IMR-90 (cell line): Measurements from ENCODE around the gene NUDCD3. TPM values are rescaled to one million over a fixed set of nuclear protein-coding genes. Genes with fewer than 3 reads are reported as not detected.

Experiments used
- ATAC-seq: fragments of 200-7000 bp; cut with Tn5 transposase; 2 replicates; pipeline ENCODE4 v1.9.1; 2020; ENCODE audit warnings: low read depth, mild to moderate bottlenecking, moderate library complexity
- BruUV-seq: library from RNA; stranded (reverse); fragments of 400-500 nt; replicated peaks from 2 replicates; lab custom pipeline; 2021; lab: Mats Ljungman, UMichigan
- CTCF ChIA-PET: fragments of 300-600 bp; formaldehyde crosslinking; extraction: SDS; loops from one replicate; lab custom pipeline; 2021; ENCODE audit warnings: antibody characterized with exemption; lab: Yijun Ruan, JAX
- POLR2A ChIA-PET: fragments of 300-600 bp; sonication (Branson Sonifier 250); formaldehyde crosslinking; loops from one replicate; lab custom pipeline; 2022; ENCODE audit warnings: antibody characterized with exemption; ENCODE audit not compliant: unreplicated experiment; lab: Charles Lee
- DNase-seq: peaks from one replicate; pipeline ENCODE4 v3.0.0; 2013
- H2AFZ ChIP-seq: replicated peaks from 2 replicates; pipeline ENCODE3; 2013; ENCODE audit warnings: low read length, mild to moderate bottlenecking; ENCODE audit not compliant: poor library complexity
- H2AK5ac ChIP-seq: 2 replicates; pipeline ENCODE4 v1.6.1; 2013; ENCODE audit warnings: low read depth, low read length, inconsistent platforms
- H2AK9ac ChIP-seq: replicated peaks from 2 replicates; pipeline ENCODE3; 2013; ENCODE audit warnings: mild to moderate bottlenecking, low read depth, low read length, moderate library complexity; ENCODE audit not compliant: poor library complexity
- H2BK120ac ChIP-seq: 2 replicates; pipeline ENCODE4 v1.6.1; 2013; ENCODE audit warnings: low read depth, low read length, inconsistent platforms
- H2BK15ac ChIP-seq: 3 replicates; pipeline ENCODE4 v1.6.1; 2013; ENCODE audit warnings: low read depth, low read length, inconsistent platforms
- H2BK20ac ChIP-seq: 2 replicates; pipeline ENCODE4 v1.6.1; 2013; ENCODE audit warnings: low read depth, mild to moderate bottlenecking, inconsistent platforms, low read length, moderate library complexity
- H2BK5ac ChIP-seq: 2 replicates; pipeline ENCODE4 v1.6.1; 2013; ENCODE audit warnings: mild to moderate bottlenecking, low read depth, low read length, inconsistent platforms; ENCODE audit not compliant: poor library complexity, severe bottlenecking
- H3K14ac ChIP-seq: replicated peaks from 2 replicates; pipeline ENCODE4 v1.6.1; 2013; ENCODE audit warnings: low read depth, low read length, inconsistent platforms
- H3K18ac ChIP-seq: 2 replicates; pipeline ENCODE4 v1.6.1; 2013; ENCODE audit warnings: low read depth, low read length, control low read depth
- H3K23ac ChIP-seq: 2 replicates; pipeline ENCODE4 v1.6.1; 2013; ENCODE audit warnings: low read depth, low read length, inconsistent platforms
- H3K27ac ChIP-seq: 2 replicates; pipeline ENCODE4 v1.5.1; 2013; ENCODE audit warnings: mild to moderate bottlenecking, control low read depth, low read length; ENCODE audit not compliant: insufficient read depth
- H3K27me3 ChIP-seq: 2 replicates; pipeline ENCODE4 v1.6.1; 2013; ENCODE audit warnings: low read length; ENCODE audit not compliant: control insufficient read depth, insufficient read depth
- H3K36me3 ChIP-seq: 2 replicates; pipeline ENCODE4 v1.6.1; 2013; ENCODE audit warnings: low read length, mixed read lengths; ENCODE audit not compliant: control insufficient read depth, insufficient read depth
- H3K4ac ChIP-seq: 2 replicates; pipeline ENCODE4 v1.6.1; 2013; ENCODE audit warnings: low read depth, low read length, inconsistent platforms
- H3K4me1 ChIP-seq: 2 replicates; pipeline ENCODE4 v1.6.1; 2013; ENCODE audit warnings: low read length, mixed read lengths; ENCODE audit not compliant: control insufficient read depth, insufficient read depth
- H3K4me2 ChIP-seq: 2 replicates; pipeline ENCODE4 v1.6.1; 2013; ENCODE audit warnings: low read depth, mild to moderate bottlenecking, control low read depth, low read length, moderate library complexity
- H3K4me3 ChIP-seq: 2 replicates; pipeline ENCODE4 v1.5.1; 2013; ENCODE audit warnings: low read depth, mild to moderate bottlenecking, control low read depth, low read length, moderate library complexity; ENCODE audit not compliant: insufficient read depth
- H3K56ac ChIP-seq: 2 replicates; pipeline ENCODE4 v1.6.1; 2013; ENCODE audit warnings: low read length, inconsistent platforms; ENCODE audit not compliant: insufficient read depth; ENCODE audit errors: extremely low read depth
- H3K79me1 ChIP-seq, 2 experiments: 2 replicates each; pipeline ENCODE4 v1.6.1; 2013; ENCODE audit warnings: low read length in 2 of 2, inconsistent platforms in 1 of 2, low read depth in 1 of 2
- H3K9ac ChIP-seq: 2 replicates; pipeline ENCODE4 v1.6.1; 2013; ENCODE audit warnings: low read depth, low read length, control low read depth
- H3K9me1 ChIP-seq: 2 replicates; pipeline ENCODE4 v1.6.1; 2013; ENCODE audit warnings: low read length, inconsistent platforms; ENCODE audit not compliant: insufficient read depth
- H3K9me3 ChIP-seq: 2 replicates; pipeline ENCODE4 v1.6.1; 2013; ENCODE audit warnings: low read length; ENCODE audit not compliant: control insufficient read depth, insufficient read depth
- H4K20me1 ChIP-seq: 2 replicates; pipeline ENCODE4 v1.6.1; 2013; ENCODE audit warnings: low read length, inconsistent platforms; ENCODE audit not compliant: insufficient read depth
- H4K5ac ChIP-seq: 2 replicates; pipeline ENCODE4 v1.6.1; 2013; ENCODE audit warnings: mild to moderate bottlenecking, low read depth, low read length, control low read depth
- H4K8ac ChIP-seq, 2 experiments: 2 replicates each; pipeline ENCODE4 v1.6.1; 2013; ENCODE audit warnings: low read depth in 2 of 2, low read length in 2 of 2, control low read depth in 1 of 2, inconsistent platforms in 1 of 2
- H4K91ac ChIP-seq: 2 replicates; pipeline ENCODE4 v1.6.1; 2013; ENCODE audit warnings: low read depth, low read length, inconsistent platforms; ENCODE audit not compliant: insufficient read depth
- CEBPB ChIP-seq: IDR thresholded peaks from 2 replicates; pipeline ENCODE4 v1.6.1; 2012; ENCODE audit warnings: low read depth, low read length, improper control_type of control experiment
- CHD1 ChIP-seq: IDR thresholded peaks from 2 replicates; pipeline ENCODE4 v1.6.1; 2012; ENCODE audit warnings: low read depth, low read length, improper control_type of control experiment
- CTCF ChIP-seq: conservative IDR thresholded peaks from 2 replicates; pipeline ENCODE4 v1.5.1; 2012; ENCODE audit warnings: mild to moderate bottlenecking, low read depth, low read length, improper control_type of control experiment
- ELK1 ChIP-seq: fragments of 150-350 bp; IDR thresholded peaks from 2 replicates; pipeline ENCODE4 v1.6.1; 2016; ENCODE audit warnings: low read depth, mild to moderate bottlenecking, low read length, moderate library complexity, borderline replicate concordance
- FOS ChIP-seq: fragments of 150-350 bp; IDR thresholded peaks from 2 replicates; pipeline ENCODE4 v1.6.1; 2016; ENCODE audit warnings: low read depth, low read length
- MAFK ChIP-seq: IDR thresholded peaks from 2 replicates; pipeline ENCODE4 v1.6.1; 2012; ENCODE audit warnings: low read depth, low read length, improper control_type of control experiment
- MAZ ChIP-seq: IDR thresholded peaks from 2 replicates; pipeline ENCODE4 v1.6.1; 2012; ENCODE audit warnings: low read depth, mild to moderate bottlenecking, low read length, improper control_type of control experiment, moderate library complexity, borderline replicate concordance
- NFE2L2 ChIP-seq: fragments of 150-350 bp; IDR thresholded peaks from 2 replicates; pipeline ENCODE4 v1.6.1; 2016; ENCODE audit warnings: low read depth, mild to moderate bottlenecking, low read length
- POLR2A ChIP-seq: IDR thresholded peaks from 2 replicates; pipeline ENCODE4 v1.6.1; 2012; ENCODE audit warnings: mild to moderate bottlenecking, low read depth, low read length
- RAD21 ChIP-seq: IDR thresholded peaks from 2 replicates; pipeline ENCODE4 v1.6.1; 2012; ENCODE audit warnings: low read length, improper control_type of control experiment
- RCOR1 ChIP-seq: IDR thresholded peaks from 2 replicates; pipeline ENCODE4 v1.6.1; 2012; ENCODE audit warnings: mild to moderate bottlenecking, low read length, improper control_type of control experiment; ENCODE audit not compliant: insufficient replicate concordance
- RFX5 ChIP-seq: IDR thresholded peaks from 2 replicates; pipeline ENCODE4 v1.8.0; 2012; ENCODE audit warnings: low read depth, mild to moderate bottlenecking, low read length, moderate library complexity
- SMC3 ChIP-seq: fragments of 150-350 bp; IDR thresholded peaks from 2 replicates; pipeline ENCODE4 v1.6.1; 2016; ENCODE audit warnings: low read depth, mild to moderate bottlenecking, antibody characterized with exemption, low read length, moderate library complexity
- USF2 ChIP-seq: fragments of 150-350 bp; IDR thresholded peaks from 2 replicates; pipeline ENCODE4 v1.6.1; 2017; ENCODE audit warnings: mild to moderate bottlenecking, antibody characterized with exemption, low read length, low read depth
- WGBS, 2 experiments: methylation state at CpG; one replicate each; pipeline versions ENCODE4 v1.1.5 to v1.1.7; 2013; ENCODE audit warnings: missing lambda C conversion rate in 2 of 2; ENCODE audit not compliant: insufficient read length in 1 of 2; ENCODE audit errors: extremely low coverage in 2 of 2; 5-methylcytosine and 5-hydroxymethylcytosine counted together
- dilution Hi-C: fragments of 300-500 bp; cut with HindIII; formaldehyde crosslinking; loops from one replicate; pipeline ENCODE4 v1.14.3; 2018; ENCODE audit warnings: low sequenced_read_pairs; ENCODE audit not compliant: unreplicated experiment
- in situ Hi-C: fragments of 300-500 bp; cut with MboI; formaldehyde crosslinking; loops from 3 replicates; pipeline ENCODE4 v1.14.3; 2019; ENCODE audit warnings: low sequenced_read_pairs, inconsistent platforms, mixed read lengths
- intact Hi-C: fragments of 100-400 bp; cut with micrococcal nuclease; formaldehyde crosslinking; loops from 2 replicates; pipeline ENCODE4 v1.10.0; 2022
- polyA plus RNA-seq, 3 experiments: library from polyadenylated mRNA; depleted of rRNA; stranded (reverse); fragments of >200 nt; gene quantifications; 2 replicates each; pipeline ENCODE4 v1.2.3, GENCODE V29; 2012; ENCODE audit warnings: low replicate concordance in 1 of 3
- total RNA-seq: library from RNA; depleted of rRNA; stranded (reverse); fragments of >200 nt; gene quantifications from 2 replicates; pipeline ENCODE4 v1.2.3, GENCODE V29; 2012

Gene NUDCD3
- total and polyA plus RNA-seq, 2 of the 4 experiments (the other 2 are of a cell fraction), result 49.5 to 76.0 TPM

- H3K36me3 ChIP-seq, result no peaks in the 10 kb centered on the region
- H4K20me1 ChIP-seq, result no peaks in the 10 kb centered on the region
- H4K8ac ChIP-seq, result no peak overlapping the region
- H2BK5ac ChIP-seq, result no peak overlapping the region
- no peak for ATAC-seq
- H3K9me1 ChIP-seq, result peaks cover 10% of the 10 kb centered on the region
- no peak overlapping the region for H3K27ac ChIP-seq
- H3K79me1 ChIP-seq, result no peaks in the 10 kb centered on the region
- H3K4me3 ChIP-seq, result no peak overlapping the region
- H3K4me1 ChIP-seq, result peaks cover 8% of the 10 kb centered on the region
- no peak for TF ChIP-seq CHD1
- no peak for TF ChIP-seq CTCF
- TF ChIP-seq MAFK, result no peak
- no peak for TF ChIP-seq RFX5
- no peak for TF ChIP-seq ELK1
- no peak for TF ChIP-seq NFE2L2
- TF ChIP-seq USF2, result no peak
- TF ChIP-seq RAD21, result no peak
- no peak for TF ChIP-seq FOS
- no peak for TF ChIP-seq SMC3
- no peak for TF ChIP-seq MAZ
- no peak for TF ChIP-seq CEBPB
- TF ChIP-seq POLR2A, result no peak
- no peak for TF ChIP-seq RCOR1
- intact Hi-C loops, result no loop called here
- no peak overlapping the region for H2AK9ac ChIP-seq
- ChIA-PET POLR2A (no interaction called here), CTCF (no interaction called here)
- no peaks in the 10 kb centered on the region for H3K27me3 ChIP-seq
- no peak overlapping the region for H4K5ac ChIP-seq
- no peak overlapping the region for H3K23ac ChIP-seq
- peak overlapping the region; percentile 30; the same call in 1 of the 2 replicates for H2AK5ac ChIP-seq
- no peak overlapping the region for H2BK120ac ChIP-seq
- WGBS, 2 experiments, result 96% methylated on average over 8 of the region's 27 CpGs; no CpG with 5 or more reads in 1 of the 2 experiments
- in situ Hi-C loops, result no loop called here
- dilution Hi-C loops, result no loop called here
- no peak overlapping the region for H3K9ac ChIP-seq
- no peak overlapping the region for H3K4ac ChIP-seq
- H2BK20ac ChIP-seq, result no peak overlapping the region
- DNase-seq, result no peak
- BruUV-seq, result no TSS peak
- no peak overlapping the region for H3K4me2 ChIP-seq
- H3K14ac ChIP-seq, result no peak overlapping the region
- no peaks in the 10 kb centered on the region for H3K9me3 ChIP-seq
- H3K56ac ChIP-seq, result no peak overlapping the region
- H3K18ac ChIP-seq, result no peak overlapping the region
- peak overlapping the region; percentile 44 for H2AFZ ChIP-seq
- H4K91ac ChIP-seq, result no peak overlapping the region
- H2BK15ac ChIP-seq, result no peak overlapping the region
Measured at GRCh38 chr7:44539669-44540506, 49.4 kb upstream of the NUDCD3 start.
